NCI-H146 (cell line): ENCODE measurements around the gene EMC8.

Source experiments
- DNase-seq: peaks from one replicate; lab custom pipeline; 2025; lab: John Stamatoyannopoulos, UW

The EMC8 gene

GRCh38 chr16:85783441-85783840 lies 15.9 kb downstream of the EMC8 start:
- no peak for DNase-seq

GRCh38 chr16:85782451-85782850 lies 16.9 kb downstream of the EMC8 start:
- no peak for DNase-seq

- DNase-seq = no peak
Measured at GRCh38 chr16:85781695-85782370, 17.5 kb downstream of the EMC8 start.

GRCh38 chr16:85781156-85781555 lies 18.2 kb downstream of the EMC8 start:
- no peak for DNase-seq

- DNase-seq = no peak
Measured at GRCh38 chr16:85780281-85780680, 19.1 kb downstream of the EMC8 start.

DNA sequence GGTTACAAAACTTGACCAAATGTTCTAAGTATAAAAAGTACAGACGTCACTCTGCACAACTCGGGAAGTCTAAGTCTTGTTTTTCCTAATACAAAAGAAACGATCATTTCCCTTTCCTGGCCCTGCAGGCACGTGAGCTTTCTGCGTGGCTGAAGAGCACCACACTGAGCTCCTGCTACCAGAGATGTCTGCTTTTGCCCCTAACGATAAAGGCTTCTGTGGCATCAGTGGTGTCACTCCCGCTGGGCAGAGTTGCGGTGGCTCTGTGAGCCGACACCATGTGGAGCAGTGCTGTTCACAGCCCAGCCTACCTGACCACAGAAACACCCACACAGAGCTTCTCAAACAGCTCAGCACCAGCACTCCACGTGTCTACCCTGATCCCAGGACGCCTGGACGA lies 20.5 kb downstream of the EMC8 start:
- DNase-seq = no peak

GRCh38 chr16:85777583-85778310 lies 21.6 kb downstream of the EMC8 start:
- no peak for DNase-seq

GRCh38 chr16:85774811-85775210 lies 24.5 kb downstream of the EMC8 start:
- no peak for DNase-seq

DNA sequence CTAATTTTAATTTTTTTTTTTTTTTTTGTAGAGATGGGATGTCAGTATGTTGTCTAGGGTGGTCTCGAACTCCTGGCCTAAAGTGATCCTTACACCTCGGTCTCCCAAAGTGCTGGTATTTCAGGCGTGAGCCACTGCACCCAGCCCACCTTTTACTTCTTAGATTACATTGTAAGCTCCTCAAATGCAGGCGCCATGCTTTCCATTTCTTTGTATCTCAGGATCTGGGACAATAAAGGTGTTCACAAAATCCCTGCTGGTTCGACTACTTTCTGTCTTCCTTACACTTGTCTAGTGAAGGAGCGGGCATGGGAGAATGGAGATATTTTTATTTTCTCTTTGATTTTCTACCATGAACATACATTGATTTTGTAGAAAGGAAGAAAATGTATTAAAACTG lies 25.2 kb downstream of the EMC8 start:
- no peak for DNase-seq

- DNase-seq = no peak
Measured at GRCh38 chr16:85773044-85773443, 26.3 kb downstream of the EMC8 start.

GRCh38 chr16:85770741-85771140 lies 28.6 kb downstream of the EMC8 start:
- DNase-seq = no peak

- no peak for DNase-seq
Measured at GRCh38 chr16:85768199-85768598, 31.1 kb downstream of the EMC8 start.

DNA sequence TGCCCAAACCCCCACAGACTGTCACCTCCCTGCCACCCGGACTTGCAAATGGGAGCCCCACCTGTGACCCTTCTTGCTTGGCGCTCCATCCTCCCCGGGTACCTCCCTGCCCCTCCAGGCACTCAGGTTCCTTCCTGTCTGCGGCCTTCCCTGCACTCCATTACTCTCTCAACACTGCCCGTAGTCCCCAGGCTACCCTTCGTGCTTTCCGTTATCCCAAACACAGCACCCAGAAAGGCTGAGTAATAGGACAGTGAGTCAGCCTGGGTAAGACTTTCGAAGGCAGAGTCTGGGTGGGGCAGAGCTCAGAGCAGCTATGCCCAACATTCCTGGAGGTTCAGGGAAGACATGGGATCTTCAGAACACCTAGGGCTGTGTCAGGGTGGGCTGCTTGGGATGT lies 31.8 kb downstream of the EMC8 start:
- DNase-seq = no peak

- no peak for DNase-seq
Measured at GRCh38 chr16:85765767-85766166, 33.6 kb downstream of the EMC8 start.

DNA sequence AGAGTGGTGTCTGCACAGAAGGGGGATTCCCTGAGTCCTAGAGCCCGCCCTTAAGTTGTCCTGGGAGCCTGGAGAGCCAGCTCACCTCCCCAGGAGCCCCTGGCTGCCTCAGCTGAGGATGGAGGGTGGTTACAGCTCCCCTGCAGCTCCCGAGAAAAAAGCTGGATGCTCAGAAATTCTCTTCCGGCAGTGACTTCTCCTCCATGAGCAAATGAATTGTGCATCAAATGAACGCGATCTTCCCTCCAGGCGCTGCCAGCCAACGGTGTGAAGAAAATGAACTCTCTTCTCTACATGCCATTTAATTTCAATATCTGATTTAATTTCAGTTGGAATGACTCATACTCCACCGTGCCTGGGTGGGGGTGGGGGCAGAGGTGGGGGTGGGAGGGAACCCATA lies 34.1 kb downstream of the EMC8 start:
- DNase-seq = no peak

DNA sequence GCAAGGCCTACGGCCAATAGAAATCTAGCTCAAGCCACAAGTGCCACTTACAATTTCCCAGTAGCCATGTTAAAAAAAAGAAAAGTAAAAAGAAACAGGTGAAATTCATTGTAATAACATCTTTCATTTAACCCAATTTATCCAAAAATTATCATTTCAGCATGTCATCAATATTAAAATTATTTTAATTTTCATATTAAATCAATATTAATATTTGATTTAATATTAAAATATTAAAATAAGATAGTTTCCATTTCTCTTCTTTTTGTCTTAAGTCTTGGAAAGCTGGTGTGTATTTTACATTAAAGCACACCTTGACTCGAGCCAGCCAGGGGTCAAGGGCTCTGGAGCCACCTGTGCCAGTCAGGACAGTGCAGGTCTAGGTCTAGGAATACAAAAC lies 35.7 kb downstream of the EMC8 start:
- no peak for DNase-seq

DNA sequence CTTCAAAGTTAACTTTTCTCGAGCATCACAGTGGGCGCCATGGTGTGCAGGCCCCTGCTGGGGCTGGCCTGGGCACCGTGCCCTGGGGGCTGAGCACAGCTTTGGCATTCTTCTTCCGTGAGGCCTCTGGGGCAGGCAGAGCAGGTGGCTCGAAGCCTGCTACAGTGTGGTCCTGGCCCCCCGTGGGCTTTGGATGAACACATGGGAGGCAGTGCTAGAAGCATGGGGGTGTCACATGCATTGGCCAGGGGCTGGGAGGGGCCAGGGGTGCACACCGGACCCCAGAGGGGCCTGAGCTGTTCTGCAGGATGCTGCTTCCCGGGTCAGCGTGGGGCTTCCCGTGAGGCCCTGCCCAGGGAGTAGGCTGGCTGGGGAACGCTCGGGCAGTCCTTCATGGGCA lies 36.4 kb downstream of the EMC8 start:
- DNase-seq = no peak

GRCh38 chr16:85761861-85762260 lies 37.5 kb downstream of the EMC8 start:
- no peak for DNase-seq

DNA sequence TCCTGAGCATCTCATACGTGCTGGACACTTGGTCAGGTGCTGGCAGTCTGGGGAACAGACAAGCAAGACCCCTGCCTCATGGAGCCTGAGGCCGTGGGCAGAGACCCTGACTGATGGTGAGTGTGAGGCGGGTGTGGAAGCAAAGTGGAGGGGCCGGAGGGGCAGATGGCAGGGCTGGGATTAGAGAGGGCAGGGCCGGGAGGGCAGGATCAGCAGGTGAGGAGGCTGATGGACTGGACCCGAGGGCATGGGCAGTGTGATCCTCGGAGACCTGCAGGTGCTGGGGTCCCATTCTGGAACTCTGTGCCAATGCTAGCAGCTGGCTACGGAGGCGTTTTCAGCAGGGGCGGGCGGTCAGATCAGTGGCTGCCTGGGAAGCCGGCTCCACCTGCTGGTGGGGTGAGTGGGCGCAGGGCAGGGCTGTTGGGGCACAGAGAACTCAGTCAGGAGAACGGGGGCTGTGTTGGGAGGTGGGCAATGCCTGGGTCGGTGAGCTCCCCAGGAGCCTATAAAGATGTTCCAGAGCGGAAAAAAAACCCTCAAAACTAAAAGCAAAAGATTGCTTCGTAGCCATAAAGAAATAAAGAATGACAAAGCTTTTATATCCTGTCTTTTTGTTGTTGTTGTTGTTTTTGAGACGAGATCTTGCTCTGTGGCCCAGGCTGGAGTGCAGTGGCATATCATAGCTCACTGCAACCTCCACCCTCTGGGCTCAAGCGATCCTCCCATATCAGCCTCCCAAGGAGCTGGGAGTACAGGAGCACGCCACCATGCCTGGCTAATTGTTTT lies 39.5 kb downstream of the EMC8 start:
- peak; percentile 38 for DNase-seq

- DNase-seq = no peak
Measured at GRCh38 chr16:85759136-85759535, 40.2 kb downstream of the EMC8 start.

GRCh38 chr16:85757341-85757822 lies 42.0 kb downstream of the EMC8 start:
- DNase-seq = no peak

GRCh38 chr16:85755929-85756768 lies 43.2 kb downstream of the EMC8 start:
- DNase-seq = no peak
